ENCODE data around the gene COA8.

DNA sequence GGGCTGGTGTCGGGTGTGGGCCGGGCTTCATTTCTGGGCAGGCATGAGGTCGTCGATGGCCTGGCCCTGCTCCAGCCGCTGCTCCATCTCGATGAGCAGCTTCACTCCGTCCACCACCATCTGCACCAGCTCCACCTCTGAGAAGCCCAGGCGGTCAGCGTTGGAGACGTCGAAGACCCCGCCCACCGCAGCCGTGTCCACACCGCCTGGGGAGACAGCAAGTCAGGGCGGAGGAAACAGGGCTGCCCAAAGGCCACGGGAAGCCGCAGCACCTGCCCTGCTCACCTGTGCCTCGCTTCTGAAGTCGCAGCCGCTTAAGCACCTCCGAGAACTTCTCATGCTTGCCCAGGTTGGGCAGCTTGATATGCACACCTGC, 42.9 kb upstream of the COA8 start:
- TF ChIP-seq POLR2AphosphoS5 (IDR thresholded peaks at IDR 0.05), result no peak
- TF ChIP-seq, protein P1, sequence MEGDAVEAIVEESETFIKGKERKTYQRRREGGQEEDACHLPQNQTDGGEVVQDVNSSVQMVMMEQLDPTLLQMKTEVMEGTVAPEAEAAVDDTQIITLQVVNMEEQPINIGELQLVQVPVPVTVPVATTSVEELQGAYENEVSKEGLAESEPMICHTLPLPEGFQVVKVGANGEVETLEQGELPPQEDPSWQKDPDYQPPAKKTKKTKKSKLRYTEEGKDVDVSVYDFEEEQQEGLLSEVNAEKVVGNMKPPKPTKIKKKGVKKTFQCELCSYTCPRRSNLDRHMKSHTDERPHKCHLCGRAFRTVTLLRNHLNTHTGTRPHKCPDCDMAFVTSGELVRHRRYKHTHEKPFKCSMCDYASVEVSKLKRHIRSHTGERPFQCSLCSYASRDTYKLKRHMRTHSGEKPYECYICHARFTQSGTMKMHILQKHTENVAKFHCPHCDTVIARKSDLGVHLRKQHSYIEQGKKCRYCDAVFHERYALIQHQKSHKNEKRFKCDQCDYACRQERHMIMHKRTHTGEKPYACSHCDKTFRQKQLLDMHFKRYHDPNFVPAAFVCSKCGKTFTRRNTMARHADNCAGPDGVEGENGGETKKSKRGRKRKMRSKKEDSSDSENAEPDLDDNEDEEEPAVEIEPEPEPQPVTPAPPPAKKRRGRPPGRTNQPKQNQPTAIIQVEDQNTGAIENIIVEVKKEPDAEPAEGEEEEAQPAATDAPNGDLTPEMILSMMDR (IDR thresholded peaks at IDR 0.05 in 8 of 11, conservative IDR thresholded peaks at IDR 0.05 in 3 of 11), result no peak

Measured in spleen (tissue), 7 donors.